ENCODE data around the gene KCTD17.
A peak's percentile ranks its signal among the peaks of the same experiment; 100 is the strongest.

KCTD17 gene

DNA sequence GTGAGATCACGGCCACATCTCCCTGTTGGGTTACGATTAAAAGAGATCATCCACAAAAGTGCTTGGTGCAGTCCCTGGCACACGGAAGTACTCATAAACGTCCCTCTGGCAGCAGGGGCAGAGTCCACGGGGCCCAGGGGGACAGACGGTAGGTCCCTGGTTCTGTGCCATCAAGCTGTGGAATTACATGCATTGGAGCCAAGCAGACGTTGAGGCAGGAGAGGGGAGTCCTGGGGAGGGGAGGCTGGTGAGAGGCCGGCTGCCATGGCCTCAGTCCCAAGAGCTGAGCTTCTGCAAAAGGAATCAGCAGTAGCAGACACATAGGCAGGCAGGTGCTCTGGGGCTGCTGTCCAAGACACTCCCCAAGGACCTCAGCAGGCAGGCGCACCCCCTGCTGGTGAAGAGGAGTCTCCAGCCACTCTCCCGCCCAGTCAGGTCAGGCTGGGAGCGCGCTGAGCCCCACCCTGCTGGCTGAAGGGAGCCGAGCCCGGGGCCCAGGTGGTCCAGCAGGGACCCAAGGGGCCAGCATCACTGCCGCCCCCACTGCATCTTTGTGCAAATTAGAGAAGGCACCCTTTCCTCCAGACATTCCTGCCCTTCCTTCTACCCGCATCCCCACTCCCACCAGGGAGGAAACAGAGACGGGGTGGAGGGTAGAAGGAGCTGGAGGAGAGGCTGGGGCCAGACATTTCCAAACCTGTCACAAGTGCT, 7.6 kb upstream of the KCTD17 start:
- peak; percentile 73 for DNase-seq

DNA sequence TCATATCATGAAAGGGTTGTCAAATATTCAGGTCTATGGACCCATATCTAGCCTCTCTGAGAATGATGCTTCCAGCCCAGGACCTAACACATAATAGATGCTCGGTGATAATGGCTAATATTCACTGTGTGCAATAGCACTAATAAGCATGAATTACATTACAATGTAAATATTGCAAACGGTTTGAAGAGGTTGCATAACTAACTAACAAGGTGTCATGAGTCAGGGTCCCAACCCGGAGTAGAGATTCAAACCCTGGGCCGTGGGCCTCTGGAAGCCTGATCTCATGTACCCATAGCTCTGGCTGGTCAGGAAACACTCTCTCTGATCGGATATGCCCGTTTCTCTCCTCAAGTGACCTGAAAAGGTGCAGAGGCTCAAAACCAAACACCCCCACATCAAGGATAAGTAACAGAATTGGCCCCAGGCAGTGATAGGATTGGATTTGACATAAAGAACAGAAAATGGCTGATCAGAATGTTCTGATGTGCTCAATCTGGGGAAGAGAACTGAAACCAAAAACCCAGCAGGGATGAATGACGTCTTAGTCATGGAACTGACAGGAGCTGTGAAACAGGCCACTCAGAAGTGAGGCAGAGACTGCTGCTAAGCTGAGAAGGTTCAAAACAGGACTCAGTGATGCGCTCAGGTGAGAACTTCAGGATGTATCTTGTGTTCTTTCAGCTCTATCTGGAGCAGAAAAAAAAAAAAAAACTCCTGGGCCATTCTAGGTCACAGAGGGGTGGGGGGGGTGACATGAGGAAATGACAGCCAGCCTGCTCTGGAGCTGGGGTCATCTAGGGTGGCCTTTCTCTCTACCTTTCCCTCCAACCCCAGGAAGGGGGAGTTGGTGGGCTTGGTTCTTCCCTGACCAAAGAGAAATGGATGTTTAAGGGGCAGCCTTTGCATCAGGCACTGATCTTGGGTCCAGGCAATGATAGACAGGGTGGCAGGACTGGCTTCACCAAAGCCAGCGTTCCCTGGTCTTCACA, 6.6 kb upstream of the KCTD17 start:
- DNase-seq, result no peak

DNA sequence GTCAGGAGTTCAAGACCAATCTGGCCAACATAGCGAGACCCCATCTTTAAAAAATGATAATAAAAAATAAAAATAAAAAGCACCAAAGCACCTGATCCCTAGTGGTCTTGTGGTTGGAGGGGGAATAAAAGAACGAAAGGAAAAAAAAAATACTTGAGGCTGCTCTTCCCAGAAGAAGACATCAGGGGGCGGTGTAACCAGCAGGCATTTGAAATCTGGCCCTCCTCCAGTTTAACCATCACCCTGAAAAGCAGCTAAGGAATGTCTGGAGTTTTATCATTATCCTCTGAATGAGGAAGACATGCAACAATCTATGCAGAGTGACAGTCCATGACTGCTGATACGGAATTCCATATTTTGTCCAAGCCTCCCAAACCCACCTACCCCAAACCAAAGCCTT, 5.6 kb upstream of the KCTD17 start:
- no peak for DNase-seq

- no peak for DNase-seq
Measured at GRCh38 chr22:37046589-37046988, 5.0 kb upstream of the KCTD17 start.

DNA sequence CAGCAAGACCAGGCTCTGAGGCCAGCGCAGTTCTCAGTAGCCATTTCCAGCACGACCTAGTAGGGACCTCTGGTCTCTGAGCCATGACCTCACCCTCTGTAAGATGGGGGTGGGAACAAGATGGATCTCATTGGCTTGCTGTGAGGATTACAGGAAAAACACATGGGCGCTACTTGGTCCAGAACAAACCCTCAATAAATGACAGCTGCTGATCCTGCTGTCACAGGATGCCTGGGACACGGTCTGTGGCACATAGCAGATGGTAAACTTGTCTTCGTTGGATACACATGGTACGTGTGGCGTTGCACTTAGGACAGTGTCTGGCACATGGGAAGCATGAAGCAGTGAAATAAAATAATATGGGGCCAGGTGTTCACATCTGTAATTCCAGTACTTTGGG, 4.5 kb upstream of the KCTD17 start:
- DNase-seq, result no peak

GRCh38 chr22:37048133-37048532, 3.4 kb upstream of the KCTD17 start:
- DNase-seq, result no peak

DNA sequence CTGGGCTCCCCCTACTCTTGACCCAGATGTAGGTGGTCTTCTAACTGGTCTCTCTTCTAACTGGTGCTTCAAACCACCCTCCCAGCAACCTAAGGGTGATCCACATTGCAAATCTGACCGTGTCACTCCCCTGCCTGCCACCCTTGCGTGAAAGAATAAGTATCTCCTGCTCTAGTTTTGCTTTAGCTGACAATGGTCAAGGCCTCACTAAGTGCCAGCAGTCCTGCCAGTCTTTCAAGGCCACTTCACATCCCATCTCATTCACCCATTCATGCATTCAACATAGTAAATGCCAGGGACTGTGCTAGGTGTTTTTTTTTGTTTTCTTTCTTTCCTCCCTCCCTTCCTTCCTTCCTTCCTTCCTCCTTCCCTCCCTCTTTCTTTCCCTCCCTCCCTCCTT, 2.3 kb upstream of the KCTD17 start:
- no peak for DNase-seq

DNA sequence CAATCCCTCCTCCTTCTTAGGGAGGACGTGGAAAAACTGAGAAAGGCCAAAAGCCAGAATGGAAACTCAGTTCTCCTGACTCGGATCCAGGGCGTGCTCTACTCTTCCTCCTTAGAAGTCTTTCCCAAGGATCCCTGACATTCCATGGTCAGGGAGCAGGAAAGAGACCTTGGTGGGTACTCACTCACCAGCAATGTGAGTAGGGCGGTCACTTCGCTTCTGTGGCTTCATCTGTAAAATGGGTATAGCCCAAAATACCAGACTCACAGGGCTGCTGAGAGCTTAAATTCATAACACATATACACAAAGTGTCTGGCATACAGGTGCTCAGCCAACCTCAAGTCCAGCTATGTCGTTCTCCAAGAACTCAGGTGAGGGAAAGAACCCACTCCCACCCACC, 629 bp upstream of the KCTD17 start:
- DNase-seq, result no peak

GRCh38 chr22:37052386-37053309, 1.1 kb downstream of the KCTD17 start:
- no peak for DNase-seq

- no peak for DNase-seq
Measured at GRCh38 chr22:37053310-37054055, 1.9 kb downstream of the KCTD17 start.

GRCh38 chr22:37054056-37054395, 2.5 kb downstream of the KCTD17 start:
- no peak for DNase-seq

DNA sequence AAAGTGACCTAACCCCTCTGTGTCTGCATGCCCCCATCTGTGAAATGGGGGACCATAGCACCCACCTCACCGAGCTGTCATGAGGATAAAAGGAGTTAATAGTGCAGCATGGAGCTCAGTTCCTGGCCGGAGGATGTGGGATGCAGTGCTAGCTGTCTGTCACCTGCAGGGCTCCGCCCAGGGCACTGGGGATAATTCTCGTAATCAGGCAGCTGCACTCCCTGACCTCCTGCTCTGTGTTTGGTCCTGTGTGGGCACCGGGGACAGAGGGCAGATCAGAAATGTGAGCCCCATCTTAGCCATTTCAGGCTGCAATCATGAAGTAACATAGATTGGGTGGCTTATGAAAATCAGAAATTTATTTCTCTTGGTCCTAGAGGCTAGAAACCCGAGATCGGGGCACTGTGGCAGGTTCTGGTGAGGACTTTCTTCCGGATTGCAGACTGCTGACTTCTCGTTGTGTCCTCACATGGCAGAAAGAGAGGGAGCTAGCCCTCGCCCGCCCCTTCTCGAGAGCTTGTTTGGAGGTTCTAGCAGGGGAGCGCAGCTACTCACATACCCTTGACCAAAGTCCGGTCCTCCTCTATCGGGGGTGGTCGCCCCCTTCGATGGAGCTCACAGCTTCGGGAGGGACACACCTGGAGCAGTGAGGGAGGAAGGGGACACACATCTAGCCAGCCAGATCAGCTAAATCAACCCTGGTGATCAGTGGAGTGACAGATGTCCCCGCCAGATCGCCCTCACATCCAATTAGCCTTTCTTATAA, 3.2 kb downstream of the KCTD17 start:
- DNase-seq, result no peak

- no peak for DNase-seq
Measured at GRCh38 chr22:37056246-37056645, 4.7 kb downstream of the KCTD17 start.

- DNase-seq, result no peak
Measured at GRCh38 chr22:37057226-37057625, 5.7 kb downstream of the KCTD17 start.

- no peak for DNase-seq
Measured at GRCh38 chr22:37057796-37058510, 6.4 kb downstream of the KCTD17 start.

GRCh38 chr22:37058917-37059701, 7.6 kb downstream of the KCTD17 start:
- DNase-seq, result no peak

- DNase-seq, result no peak
Measured at GRCh38 chr22:37059876-37060449, 8.4 kb downstream of the KCTD17 start.

DNA sequence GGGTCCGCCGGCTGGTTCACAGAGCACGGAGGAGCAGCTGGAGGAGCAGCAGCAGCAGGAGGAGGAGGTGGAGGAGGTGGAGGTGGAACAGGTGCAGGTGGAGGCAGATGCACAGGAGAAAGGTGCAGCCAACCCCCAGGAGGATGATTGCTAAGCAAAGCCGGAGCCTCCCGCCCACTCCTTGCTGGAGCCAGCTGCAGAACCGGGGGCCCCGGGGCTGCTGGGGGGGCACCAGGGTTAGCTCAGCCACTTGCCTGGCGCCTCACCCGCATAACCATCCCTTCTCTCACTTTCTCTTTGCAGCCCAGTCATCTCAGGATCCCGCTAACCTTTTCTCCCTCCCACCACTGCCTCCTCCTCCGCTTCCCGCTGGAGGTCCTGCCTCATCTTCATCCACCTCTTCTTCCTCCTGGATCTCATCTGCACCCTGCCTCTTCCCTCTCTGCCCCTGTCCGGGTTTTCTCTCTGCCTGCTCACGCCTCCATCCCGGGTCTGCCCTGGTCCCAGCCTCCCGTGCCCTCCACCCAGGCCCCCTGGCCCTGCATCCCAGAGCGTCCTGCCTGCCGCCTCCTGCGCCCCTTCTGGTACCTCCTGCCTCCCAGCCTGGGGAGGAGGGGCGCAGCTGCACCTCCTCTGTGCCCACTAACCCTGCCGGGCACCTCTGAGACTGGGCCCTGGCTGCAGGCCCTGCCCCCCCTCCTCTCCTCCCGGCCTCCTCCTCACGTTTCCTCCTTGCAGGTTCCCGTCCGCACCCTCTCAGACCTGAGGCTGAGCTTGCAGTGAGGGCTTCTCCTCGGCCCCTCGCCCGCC, 9.5 kb downstream of the KCTD17 start:
- peak; percentile 74 for DNase-seq
